H1 (cell line): ENCODE data around the gene BATF2. TPM values are rescaled to one million over a fixed set of nuclear protein-coding genes. Genes with fewer than 3 reads are reported as not detected.

ENCODE experiments used
- BRCA1 ChIP-seq: IDR thresholded peaks from 2 replicates; pipeline ENCODE4 v1.6.1; 2012; ENCODE audit warnings: low read depth, low read length, improper control_type of control experiment
- CHD1 ChIP-seq: IDR thresholded peaks from 2 replicates; pipeline ENCODE4 v1.6.1; 2012; ENCODE audit warnings: low read depth, low read length, improper control_type of control experiment
- CHD2 ChIP-seq: IDR thresholded peaks from 2 replicates; pipeline ENCODE4 v1.6.1; 2012; ENCODE audit warnings: low read length, improper control_type of control experiment
- CREB1 ChIP-seq: IDR thresholded peaks from 2 replicates; pipeline ENCODE4 v1.6.1; 2012; ENCODE audit warnings: inconsistent platforms
- EGR1 ChIP-seq: IDR thresholded peaks from 2 replicates; pipeline ENCODE4 v1.6.1; 2011; ENCODE audit warnings: low read depth, low read length, borderline replicate concordance
- HDAC2 ChIP-seq, 2 experiments: fragments of 300-600 bp in 1 of 2; sonication (generic) in 1 of 2; IDR thresholded peaks; 2 replicates each; pipeline ENCODE4 v1.6.1; 2011 to 2012; ENCODE audit warnings: low read depth in 2 of 2, low read length in 2 of 2, mild to moderate bottlenecking in 2 of 2, moderate library complexity in 2 of 2, borderline replicate concordance in 1 of 2, inconsistent platforms in 1 of 2
- KDM4A ChIP-seq: IDR thresholded peaks from one replicate; pipeline ENCODE4 v1.7.1; 2012; ENCODE audit warnings: low read depth, mild to moderate bottlenecking, moderate library complexity, low read length, inconsistent platforms; ENCODE audit not compliant: severe bottlenecking
- KDM5A ChIP-seq: fragments of 200-600 bp; IDR thresholded peaks from 2 replicates; pipeline ENCODE4 v1.7.1; 2012; ENCODE audit warnings: mild to moderate bottlenecking, low read length, inconsistent platforms, mixed read lengths
- MAFK ChIP-seq: IDR thresholded peaks from 2 replicates; pipeline ENCODE4 v1.6.1; 2012; ENCODE audit warnings: low read depth, mild to moderate bottlenecking, improper control_type of control experiment, low read length
- NANOG ChIP-seq: IDR thresholded peaks from 2 replicates; pipeline ENCODE4 v1.6.1; 2011; ENCODE audit warnings: low read length, low read depth, mild to moderate bottlenecking, inconsistent platforms; ENCODE audit not compliant: insufficient read depth, poor library complexity, severe bottlenecking
- NRF1 ChIP-seq: IDR thresholded peaks from 2 replicates; pipeline ENCODE4 v1.6.1; 2011; ENCODE audit warnings: mild to moderate bottlenecking, low read depth, low read length, improper control_type of control experiment
- POLR2AphosphoS5 ChIP-seq: IDR thresholded peaks from 2 replicates; pipeline ENCODE4 v1.6.1; 2011; ENCODE audit warnings: low read depth, low read length
- RAD21 ChIP-seq, 2 experiments: IDR thresholded peaks in 1 of 2; conservative IDR thresholded peaks in 1 of 2; 2 replicates each; pipeline ENCODE4 v1.6.1; 2011; ENCODE audit warnings: low read depth in 2 of 2, low read length in 2 of 2, improper control_type of control experiment in 1 of 2, inconsistent platforms in 1 of 2, mild to moderate bottlenecking in 1 of 2, moderate library complexity in 1 of 2
- SAP30 ChIP-seq: fragments of 300-600 bp; sonication (generic); IDR thresholded peaks from 2 replicates; pipeline ENCODE4 v1.7.1; 2012; ENCODE audit warnings: low read length, moderate library complexity, mild to moderate bottlenecking, inconsistent platforms; ENCODE audit not compliant: insufficient read depth, insufficient replicate concordance
- SIN3A ChIP-seq, 2 experiments: IDR thresholded peaks in 1 of 2; conservative IDR thresholded peaks in 1 of 2; 2 replicates each; pipeline ENCODE4 v1.6.1; 2011 to 2012; ENCODE audit warnings: low read length in 2 of 2, improper control_type of control experiment in 1 of 2, low read depth in 1 of 2, mild to moderate bottlenecking in 1 of 2
- SIRT6 ChIP-seq: IDR thresholded peaks from one replicate; pipeline ENCODE4 v1.7.1; 2012; ENCODE audit warnings: low read length, inconsistent platforms
- SP1 ChIP-seq: IDR thresholded peaks from 2 replicates; pipeline ENCODE4 v1.6.1; 2011; ENCODE audit warnings: low read depth, low read length
- SP4 ChIP-seq: IDR thresholded peaks from 2 replicates; pipeline ENCODE4 v1.6.1; 2012; ENCODE audit warnings: low read length, inconsistent platforms
- TCF12 ChIP-seq: IDR thresholded peaks from 2 replicates; pipeline ENCODE4 v1.6.1; 2011; ENCODE audit warnings: low read depth, mild to moderate bottlenecking, low read length
- USF2 ChIP-seq: IDR thresholded peaks from 2 replicates; pipeline ENCODE4 v1.6.1; 2011; ENCODE audit warnings: low read length, improper control_type of control experiment
- polyA plus RNA-seq, 7 experiments: library from polyadenylated mRNA; depleted of rRNA in 3 of 7; stranded (reverse) in 5 of 7; unstranded in 2 of 7; fragments of >200 nt in 5 of 7; fragments of 200-250 nt in 2 of 7; gene quantifications; 1 replicate in 5 of 7; 2 replicates in 1 of 7; 4 replicates in 1 of 7; pipeline versions ENCODE4 v1.2.1 to v1.2.3, GENCODE V29; 2011 to 2013; ENCODE audit warnings: missing spikeins in 2 of 7, mixed read lengths in 2 of 7
- total RNA-seq: library from RNA; stranded (reverse); fragmentation: NEBNext Ultra II Directional; extraction: Animal tissue kit (Norgen Biotek cat#: 25700); gene quantifications from 2 replicates; pipeline ENCODE4 v1.2.1, GENCODE V29; 2021
- TF ChIP-seq, protein P1 (sequence below), 3 experiments: IDR thresholded peaks; 1 replicate in 2 of 3; 2 replicates in 1 of 3; pipeline versions ENCODE4 v1.5.1 to v1.6.1; 2011; ENCODE audit warnings: low read length in 3 of 3, mild to moderate bottlenecking in 3 of 3, inconsistent platforms in 2 of 3, low read depth in 1 of 3, moderate library complexity in 1 of 3; ENCODE audit not compliant: insufficient read depth in 1 of 3; ENCODE audit errors: control extremely low read depth in 1 of 3

The BATF2 gene
- total and polyA plus RNA-seq, 2 of the 8 experiments (the other 6 are each of a cell fraction or from before 2014, with no cell fraction given) = 1.4 to 3.1 TPM

GRCh38 chr11:64996710-64997380 lies at the start of gene BATF2 (continued):
- TF ChIP-seq TCF12 (0 out of 2 replicates have a peak, but pooled peaks have one; percentile 54), EGR1 (no peak; the same call in 1 of the 2 replicates), CREB1 (0 out of 2 replicates have a peak, but pooled peaks have one; percentile 30), CHD2 (no peak), HDAC2 (IDR thresholded peaks at IDR 0.05; ENCODE audit: borderline replicate concordance in 1 of 2, low read depth in 2 of 2, low read length in 2 of 2) (no peak), MAFK (no peak), RAD21 (IDR thresholded peaks at IDR 0.05 in 1 of 2, conservative IDR thresholded peaks at IDR 0.05 in 1 of 2; ENCODE audit: low read depth in 2 of 2, low read length in 2 of 2) (peak; percentile 69 to 77), POLR2AphosphoS5 (0 out of 2 replicates have a peak, but pooled peaks have one; percentile 48), SIN3A (conservative IDR thresholded peaks at IDR 0.05 in 1 of 2, IDR thresholded peaks at IDR 0.05 in 1 of 2; ENCODE audit: low read depth in 1 of 2, low read length in 2 of 2) (peak; percentile 47 to 81; a peak in 2 of 4 replicates), SIRT6 (no peak), KDM4A (no peak), BRCA1 (no peak), NANOG (no peak), SP4 (no peak), CHD1 (no peak), NRF1 (no peak), SP1 (no peak), USF2 (peak; percentile 57), SAP30 (no peak), KDM5A (no peak)
- TF ChIP-seq, protein P1, sequence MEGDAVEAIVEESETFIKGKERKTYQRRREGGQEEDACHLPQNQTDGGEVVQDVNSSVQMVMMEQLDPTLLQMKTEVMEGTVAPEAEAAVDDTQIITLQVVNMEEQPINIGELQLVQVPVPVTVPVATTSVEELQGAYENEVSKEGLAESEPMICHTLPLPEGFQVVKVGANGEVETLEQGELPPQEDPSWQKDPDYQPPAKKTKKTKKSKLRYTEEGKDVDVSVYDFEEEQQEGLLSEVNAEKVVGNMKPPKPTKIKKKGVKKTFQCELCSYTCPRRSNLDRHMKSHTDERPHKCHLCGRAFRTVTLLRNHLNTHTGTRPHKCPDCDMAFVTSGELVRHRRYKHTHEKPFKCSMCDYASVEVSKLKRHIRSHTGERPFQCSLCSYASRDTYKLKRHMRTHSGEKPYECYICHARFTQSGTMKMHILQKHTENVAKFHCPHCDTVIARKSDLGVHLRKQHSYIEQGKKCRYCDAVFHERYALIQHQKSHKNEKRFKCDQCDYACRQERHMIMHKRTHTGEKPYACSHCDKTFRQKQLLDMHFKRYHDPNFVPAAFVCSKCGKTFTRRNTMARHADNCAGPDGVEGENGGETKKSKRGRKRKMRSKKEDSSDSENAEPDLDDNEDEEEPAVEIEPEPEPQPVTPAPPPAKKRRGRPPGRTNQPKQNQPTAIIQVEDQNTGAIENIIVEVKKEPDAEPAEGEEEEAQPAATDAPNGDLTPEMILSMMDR (IDR thresholded peaks at IDR 0.05; ENCODE audit: control extremely low read depth in 1 of 3, insufficient read depth in 1 of 3, low read depth in 1 of 3, low read length in 3 of 3) = peak; percentile 72 to 97 (median 82)
